HG03064 (cell line): ENCODE measurements around the gene DBR1.

Experiments used
- ATAC-seq: cut with Tn5 transposase; IDR thresholded peaks from one replicate; pipeline ENCODE4 v1.9.1; 2021; ENCODE audit warnings: low read depth; ENCODE audit not compliant: unreplicated experiment

Gene DBR1

GRCh38 chr3:138125548-138126221, 49.0 kb downstream of the DBR1 start:
- no peak for ATAC-seq

- no peak for ATAC-seq
Observed at GRCh38 chr3:138124706-138125355, 49.9 kb downstream of the DBR1 start.

- ATAC-seq = no peak
Observed at GRCh38 chr3:138124188-138124587, 50.5 kb downstream of the DBR1 start.

- ATAC-seq = no peak
Observed at GRCh38 chr3:138119423-138119766, 55.3 kb downstream of the DBR1 start.

GRCh38 chr3:138118612-138119422, 55.9 kb downstream of the DBR1 start:
- peak; percentile 56 for ATAC-seq

GRCh38 chr3:138114988-138115971, 59.4 kb downstream of the DBR1 start, which contains the start of gene DZIP1L:
TSS of gene DZIP1L (minus strand) at chr3:138115608. CDS start at chr3:138103971, 11,637 bp downstream.
- peak; percentile 76 for ATAC-seq

- ATAC-seq = no peak
Observed at GRCh38 chr3:138114431-138114918, 60.2 kb downstream of the DBR1 start.

- ATAC-seq = no peak
Observed at GRCh38 chr3:138113326-138113725, 61.4 kb downstream of the DBR1 start.

GRCh38 chr3:138112362-138112761, 62.4 kb downstream of the DBR1 start:
- ATAC-seq = no peak
